Posterior cingulate gyrus (tissue), 11 donors: ENCODE data around the gene HTRA3.
A peak's percentile ranks its signal among the peaks of the same experiment; 100 is the strongest.

Experiments used
- DNase-seq, 10 donors: peaks; one replicate each; pipeline versions ENCODE4 v3.0.0 to v3.0.0-alpha.2; 2020 to 2021; ENCODE audit warnings: mixed read lengths in 3 of 10
- intact Hi-C: fragments of 100-400 bp; cut with DNase I; formaldehyde crosslinking; loops from one replicate; pipeline ENCODE4 v1.15.1; 2023

Gene HTRA3

DNA sequence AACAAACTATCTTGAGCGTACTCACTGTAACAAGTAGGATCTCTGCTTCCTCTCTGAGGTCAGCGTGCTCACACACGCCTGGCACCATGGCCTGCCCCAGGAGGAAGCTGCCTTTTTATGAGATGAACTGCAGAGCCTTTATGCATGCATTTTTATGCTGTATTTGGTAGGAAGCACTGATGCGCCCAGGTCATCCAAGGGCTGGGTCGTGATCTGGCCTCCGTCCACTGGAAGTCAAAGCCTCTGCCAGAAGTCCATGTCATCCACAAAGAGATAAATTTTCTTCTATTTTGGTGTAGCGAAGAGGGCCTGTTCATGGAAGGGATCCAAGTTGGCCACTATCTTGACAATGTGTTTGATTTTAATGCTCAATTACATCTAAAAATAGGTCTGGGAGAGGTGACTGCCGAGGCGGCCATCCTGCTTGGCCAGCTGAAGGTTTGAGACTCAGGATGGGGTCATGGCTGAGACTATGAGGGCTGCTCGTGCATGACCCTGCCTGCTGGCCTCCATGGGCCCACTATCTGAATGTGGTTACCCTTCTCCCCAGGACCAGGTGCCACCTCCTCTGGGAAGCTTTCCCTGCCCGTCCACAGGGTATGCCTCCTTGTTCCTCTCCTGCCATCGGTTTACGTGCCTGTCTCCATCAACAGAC is 50.3 kb downstream of the HTRA3 start:
- intact Hi-C loops: loop anchor here (5.0 kb wide), 1 partner anchor 82 kb away; no protein-coding TSS in a partner anchor
- DNase-seq: peak in 1 of 10 donors; percentile 54

- intact Hi-C loops: loop anchor here (5.0 kb wide), 1 partner anchor 82 kb away; no protein-coding TSS in a partner anchor
Measured at GRCh38 chr4:8320386-8320750, 50.8 kb downstream of the HTRA3 start.

GRCh38 chr4:8321220-8321619 is 51.7 kb downstream of the HTRA3 start:
- DNase-seq: no peak
- intact Hi-C loops: loop anchor here (5.0 kb wide), 1 partner anchor 81 kb away; no protein-coding TSS in a partner anchor

More at GRCh38 chr4:8320386-8320750, 50.8 kb downstream of the HTRA3 start:
- peak in 1 of 10 donors; percentile 35 for DNase-seq

- no peak for DNase-seq
- intact Hi-C loops: loop anchor here (5.0 kb wide), 1 partner anchor 81 kb away; no protein-coding TSS in a partner anchor
Measured at GRCh38 chr4:8321771-8322170, 52.2 kb downstream of the HTRA3 start.

GRCh38 chr4:8322794-8323704 is 53.5 kb downstream of the HTRA3 start:
- intact Hi-C loops: loop anchor here (5.0 kb wide), 1 partner anchor 79 kb away; no protein-coding TSS in a partner anchor
- DNase-seq: peak in 1 of 10 donors; percentile 27

- DNase-seq: peak in 3 of 10 donors; percentile 3 to 77 (median 38)
- intact Hi-C loops: loop anchor here (5.0 kb wide), 1 partner anchor 78 kb away; no protein-coding TSS in a partner anchor
Measured at GRCh38 chr4:8323947-8324555, 54.5 kb downstream of the HTRA3 start.

GRCh38 chr4:8324640-8325239 is 55.2 kb downstream of the HTRA3 start:
- peak in 3 of 10 donors; percentile 1 to 22 (median 8) for DNase-seq
- intact Hi-C loops: loop anchor here (5.0 kb wide), 1 partner anchor 78 kb away; no protein-coding TSS in a partner anchor

- intact Hi-C loops: no loop called here
- DNase-seq: peak in 3 of 10 donors; percentile 2 to 46 (median 38)
Measured at GRCh38 chr4:8325291-8325973, 55.9 kb downstream of the HTRA3 start.

GRCh38 chr4:8326206-8326605 is 56.7 kb downstream of the HTRA3 start:
- DNase-seq: peak in 1 of 10 donors; percentile 34
- intact Hi-C loops: no loop called here

DNA sequence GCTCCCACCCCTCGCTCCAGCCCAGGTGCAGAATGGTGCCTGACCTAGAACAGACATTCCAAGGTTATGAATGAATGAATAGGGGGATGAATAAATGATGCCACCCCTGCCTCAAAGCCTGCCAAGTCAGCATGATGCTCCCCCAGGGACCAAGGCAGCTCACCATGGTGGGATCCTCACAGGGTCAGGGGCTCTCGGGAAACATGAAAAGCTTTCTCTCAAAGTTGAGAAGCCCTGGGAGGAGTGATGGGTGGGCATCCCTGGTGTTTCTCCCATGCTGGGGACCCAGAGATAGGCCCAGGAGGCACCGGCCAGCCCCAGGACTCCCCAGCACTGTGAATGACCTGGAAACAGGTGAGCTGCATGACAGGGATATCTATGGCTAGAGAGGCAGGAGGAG is 58.9 kb downstream of the HTRA3 start:
- peak in 4 of 10 donors; percentile 4 to 45 (median 25) for DNase-seq
- intact Hi-C loops: no loop called here

DNA sequence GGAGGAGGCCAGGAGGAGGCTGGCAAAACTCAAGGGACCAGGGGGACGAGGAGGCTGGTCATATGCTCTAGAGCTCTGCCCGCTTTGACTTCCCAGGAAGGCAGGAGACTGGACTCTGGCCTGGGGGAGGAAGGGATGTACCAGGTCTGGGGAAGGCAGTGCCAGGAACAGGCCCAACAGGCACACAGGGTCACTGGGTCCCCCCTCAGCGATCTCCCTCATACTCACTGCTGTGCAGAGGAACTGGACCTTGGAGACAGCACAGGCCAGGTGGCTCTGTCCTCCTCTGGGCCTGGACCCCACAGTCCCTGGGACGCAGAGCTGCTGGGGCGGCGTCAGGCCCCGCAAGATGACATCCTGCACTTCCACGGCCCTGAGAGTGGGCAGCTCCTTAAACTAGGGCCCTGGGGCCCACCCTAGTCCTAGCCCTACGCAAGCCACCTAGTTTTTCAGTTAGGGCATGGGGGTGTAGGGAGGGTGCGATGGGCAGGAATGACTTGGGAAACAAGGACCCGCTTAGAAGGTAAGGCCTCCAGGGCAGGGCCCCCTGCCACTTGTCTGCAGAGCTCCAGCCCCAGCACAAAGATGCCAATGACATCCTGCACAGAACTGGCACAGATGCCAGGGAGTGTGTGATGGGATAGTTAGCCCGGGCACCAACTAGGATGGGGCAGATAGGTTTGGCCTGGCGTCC is 59.5 kb downstream of the HTRA3 start:
- peak in 5 of 10 donors; percentile 5 to 71 (median 39) for DNase-seq
- intact Hi-C loops: no loop called here

GRCh38 chr4:8329560-8329858 is 60.0 kb downstream of the HTRA3 start:
- DNase-seq: peak in 1 of 10 donors; percentile 9
- intact Hi-C loops: no loop called here

GRCh38 chr4:8329859-8330761 is 60.6 kb downstream of the HTRA3 start:
- intact Hi-C loops: no loop called here
- peak in 3 of 10 donors; percentile 15 to 73 (median 70) for DNase-seq

GRCh38 chr4:8330821-8331574 is 61.4 kb downstream of the HTRA3 start:
- intact Hi-C loops: no loop called here
- DNase-seq: peak in 5 of 10 donors; percentile 34 to 91 (median 68)

GRCh38 chr4:8331575-8331955 is 62.0 kb downstream of the HTRA3 start:
- DNase-seq: peak in 1 of 10 donors; percentile 53
- intact Hi-C loops: no loop called here

- peak in 3 of 10 donors; percentile 2 to 50 (median 45) for DNase-seq
- intact Hi-C loops: no loop called here
Measured at GRCh38 chr4:8332038-8332857, 62.7 kb downstream of the HTRA3 start.
